ENCODE data around the gene SMCO2.

GRCh38 chr12:27534060-27534764 lies 87.7 kb downstream of the SMCO2 start:
- TF ChIP-seq POLR2A (IDR thresholded peaks at IDR 0.05; ENCODE audit: low read depth, low read length): no peak
- no peak for TF ChIP-seq POLR2AphosphoS5 (IDR thresholded peaks at IDR 0.05; ENCODE audit: low read depth, low read length)
- TF ChIP-seq TAF1 (IDR thresholded peaks at IDR 0.05; ENCODE audit: low read depth, low read length): no peak
- TF ChIP-seq PAX5 (IDR thresholded peaks at IDR 0.05; ENCODE audit: insufficient read depth, low read length, severe bottlenecking): peak; percentile 10
- 0 out of 2 replicates have a peak, but pooled peaks have one; percentile 0 for TF ChIP-seq SPI1 (IDR thresholded peaks at IDR 0.05; ENCODE audit: low read depth, low read length)

All from GM12891 (cell line).